Neural cell (in vitro differentiated cells): ENCODE results near the gene KCNMB2. TPM values are rescaled to one million over a fixed set of nuclear protein-coding genes. Genes with fewer than 3 reads are reported as not detected.

Experiments
- H2AFZ ChIP-seq: fragments of 200-600, 300-800 bp; sonication (generic), shearing (Covaris generic); 2 replicates; pipeline ENCODE4 v1.6.0; 2014; ENCODE audit warnings: low read depth, mild to moderate bottlenecking, antibody characterized with exemption, low read length, moderate library complexity
- H3F3A ChIP-seq: fragments of 200-600 bp; shearing (Covaris generic); 2 replicates; pipeline ENCODE4 v1.6.1; 2016; ENCODE audit warnings: mild to moderate bottlenecking, moderate library complexity, mixed read lengths, antibody characterized with exemption, low read length; ENCODE audit not compliant: insufficient read depth, poor library complexity, severe bottlenecking
- H3K27ac ChIP-seq: fragments of 200-600, 300-800 bp; sonication (generic), shearing (Covaris generic); 2 replicates; pipeline ENCODE4 v1.5.1; 2014; ENCODE audit warnings: mild to moderate bottlenecking, low read length, moderate library complexity
- H3K27me3 ChIP-seq: fragments of 300-800, 200-600 bp; sonication (generic), shearing (Covaris generic); 2 replicates; pipeline ENCODE4 v1.6.0; 2014; ENCODE audit warnings: mild to moderate bottlenecking, low read depth, low read length, moderate library complexity; ENCODE audit not compliant: insufficient read depth
- H3K36me3 ChIP-seq: fragments of 300-800, 200-600 bp; sonication (generic), shearing (Covaris generic); 2 replicates; pipeline ENCODE4 v1.5.1; 2014; ENCODE audit warnings: mild to moderate bottlenecking, antibody characterized with exemption, low read length, moderate library complexity; ENCODE audit not compliant: insufficient read depth
- H3K4me2 ChIP-seq: fragments of 300-800, 200-600 bp; sonication (generic), shearing (Covaris generic); 2 replicates; pipeline ENCODE4 v1.6.0; 2014; ENCODE audit warnings: mild to moderate bottlenecking, low read length
- H3K4me3 ChIP-seq: fragments of 300-800, 200-600 bp; sonication (generic), shearing (Covaris generic); 2 replicates; pipeline ENCODE4 v1.5.1; 2014; ENCODE audit warnings: mild to moderate bottlenecking, low read length, moderate library complexity
- H3K79me2 ChIP-seq: fragments of 200-600 bp; shearing (Covaris generic); replicated peaks from 2 replicates; pipeline ENCODE4 v1.6.0; 2014; ENCODE audit warnings: mild to moderate bottlenecking, low read length, moderate library complexity; ENCODE audit not compliant: insufficient read depth
- H3K9ac ChIP-seq: fragments of 300-800, 200-600 bp; sonication (generic), shearing (Covaris generic); 2 replicates; pipeline ENCODE4 v1.6.1; 2016; ENCODE audit warnings: mild to moderate bottlenecking, low read length, mixed read lengths
- H3K9me2 ChIP-seq: fragments of 200-600 bp; shearing (Covaris generic); 2 replicates; pipeline ENCODE4 v1.6.1; 2016; ENCODE audit warnings: mild to moderate bottlenecking, low read length, mixed read lengths; ENCODE audit not compliant: insufficient read depth
- H3K9me3 ChIP-seq: fragments of 200-600, 300-800 bp; sonication (generic), shearing (Covaris generic); 2 replicates; pipeline ENCODE4 v1.6.1; 2016; ENCODE audit warnings: mild to moderate bottlenecking, mixed run types, low read length, moderate library complexity, mixed read lengths
- H4K20me1 ChIP-seq: fragments of 200-600 bp; shearing (Covaris generic); 2 replicates; pipeline ENCODE4 v1.6.1; 2016; ENCODE audit warnings: mild to moderate bottlenecking, mixed run types; ENCODE audit not compliant: insufficient read depth
- CTCF ChIP-seq: fragments of 450-650 bp; IDR thresholded peaks from 2 replicates; pipeline ENCODE4 v1.5.1; 2014; ENCODE audit warnings: antibody characterized with exemption, mild to moderate bottlenecking, moderate library complexity; ENCODE audit not compliant: poor library complexity, severe bottlenecking
- EP300 ChIP-seq: fragments of 450-650 bp; conservative IDR thresholded peaks from 2 replicates; pipeline ENCODE4 v1.6.1; 2014; ENCODE audit warnings: antibody characterized with exemption, mild to moderate bottlenecking, moderate library complexity; ENCODE audit not compliant: poor library complexity, severe bottlenecking
- EZH2 ChIP-seq: fragments of 200-600, 300-800 bp; shearing (Covaris generic), sonication (generic); IDR thresholded peaks from 2 replicates; pipeline ENCODE4 v1.6.1; 2014; ENCODE audit warnings: antibody characterized with exemption, low read length, borderline replicate concordance, mild to moderate bottlenecking; ENCODE audit not compliant: insufficient read depth, poor library complexity, severe bottlenecking
- MXI1 ChIP-seq: fragments of 450-650 bp; conservative IDR thresholded peaks from 2 replicates; pipeline ENCODE4 v1.6.1; 2014; ENCODE audit warnings: antibody characterized with exemption, mild to moderate bottlenecking; ENCODE audit not compliant: poor library complexity, severe bottlenecking
- POLR2AphosphoS5 ChIP-seq: IDR thresholded peaks from 2 replicates; pipeline ENCODE4 v1.6.1; 2012
- RAD21 ChIP-seq: fragments of 450-650 bp; conservative IDR thresholded peaks from 2 replicates; pipeline ENCODE4 v1.6.1; 2014; ENCODE audit warnings: antibody characterized with exemption, mild to moderate bottlenecking, moderate library complexity
- REST ChIP-seq: IDR thresholded peaks from 2 replicates; pipeline ENCODE4 v1.6.1; 2012; ENCODE audit warnings: borderline replicate concordance
- SMC3 ChIP-seq: fragments of 450-650 bp; conservative IDR thresholded peaks from 2 replicates; pipeline ENCODE4 v1.6.1; 2014; ENCODE audit warnings: antibody characterized with exemption, mild to moderate bottlenecking, moderate library complexity; ENCODE audit not compliant: poor library complexity
- TAF1 ChIP-seq: IDR thresholded peaks from 2 replicates; pipeline ENCODE4 v1.6.1; 2012; ENCODE audit warnings: low read depth
- polyA plus RNA-seq: library from polyadenylated mRNA; depleted of rRNA; stranded (reverse); fragments of >200 nt; gene quantifications from 2 replicates; pipeline ENCODE4 v1.2.3, GENCODE V29; 2014

The KCNMB2 gene
- polyA plus RNA-seq, 1 donor from 2014 or later: 0.93 TPM

GRCh38 chr3:178880274-178880673 lies 344.0 kb downstream of the KCNMB2 start:
- Histone ChIP-seq H3F3A (no peaks in the 10 kb centered on the region), H3K79me2 (no peaks in the 10 kb centered on the region), H3K9me2 (no peaks in the 10 kb centered on the region), H3K4me2 (no peak overlapping the region), H3K9ac (no peak overlapping the region), H4K20me1 (no peaks in the 10 kb centered on the region), H3K4me3 (no peak overlapping the region), H3K27ac (no peak overlapping the region), H3K27me3 (no peaks in the 10 kb centered on the region), H3K9me3 (no peaks in the 10 kb centered on the region), H2AFZ (no peak overlapping the region), H3K36me3 (no peaks in the 10 kb centered on the region)
- TF ChIP-seq RAD21: no peak
- TF ChIP-seq TAF1: no peak
- no peak for TF ChIP-seq CTCF
- TF ChIP-seq MXI1: no peak
- no peak for TF ChIP-seq SMC3
- TF ChIP-seq EP300: no peak
- no peak for TF ChIP-seq EZH2
- no peak for TF ChIP-seq REST
- TF ChIP-seq POLR2AphosphoS5: no peak
